ENCODE data around the gene CDKN1B.

The CDKN1B gene

DNA sequence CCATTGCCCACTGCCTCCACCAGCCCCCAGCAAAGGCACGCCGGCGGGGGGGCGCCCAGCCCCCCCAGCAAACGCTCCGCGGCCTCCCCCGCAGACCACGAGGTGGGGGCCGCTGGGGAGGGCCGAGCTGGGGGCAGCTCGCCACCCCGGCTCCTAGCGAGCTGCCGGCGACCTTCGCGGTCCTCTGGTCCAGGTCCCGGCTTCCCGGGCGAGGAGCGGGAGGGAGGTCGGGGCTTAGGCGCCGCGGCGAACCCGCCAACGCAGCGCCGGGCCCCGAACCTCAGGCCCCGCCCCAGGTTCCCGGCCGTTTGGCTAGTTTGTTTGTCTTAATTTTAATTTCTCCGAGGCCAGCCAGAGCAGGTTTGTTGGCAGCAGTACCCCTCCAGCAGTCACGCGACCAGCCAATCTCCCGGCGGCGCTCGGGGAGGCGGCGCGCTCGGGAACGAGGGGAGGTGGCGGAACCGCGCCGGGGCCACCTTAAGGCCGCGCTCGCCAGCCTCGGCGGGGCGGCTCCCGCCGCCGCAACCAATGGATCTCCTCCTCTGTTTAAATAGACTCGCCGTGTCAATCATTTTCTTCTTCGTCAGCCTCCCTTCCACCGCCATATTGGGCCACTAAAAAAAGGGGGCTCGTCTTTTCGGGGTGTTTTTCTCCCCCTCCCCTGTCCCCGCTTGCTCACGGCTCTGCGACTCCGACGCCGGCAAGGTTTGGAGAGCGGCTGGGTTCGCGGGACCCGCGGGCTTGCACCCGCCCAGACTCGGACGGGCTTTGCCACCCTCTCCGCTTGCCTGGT is at the start of gene CDKN1B:
TSS of gene CDKN1B (plus strand) at position 576 of the 793 bp plus-strand sequence. CDS start 472 bp downstream, outside the sequence.
- peak within 1 kb of the TSS; percentile 84 to 99 for H3K4me3 ChIP-seq (ENCODE audit: low read length in 2 of 2)
- peak within 1 kb of the TSS; percentile 98 for H3K9ac ChIP-seq (ENCODE audit: low read depth in 1 of 2, low read length in 2 of 2)
- no peaks in the 10 kb centered on the region for H3K27me3 ChIP-seq (ENCODE audit: control insufficient read depth in 2 of 2, insufficient read depth in 2 of 2, low read length in 2 of 2)
- H3K36me3 ChIP-seq (ENCODE audit: control insufficient read depth in 2 of 2, insufficient read depth in 2 of 2, low read length in 2 of 2), result peaks cover 8 to 17% of the 10 kb centered on the region in 2 donors
- no peaks in the 10 kb centered on the region for H3K9me3 ChIP-seq (ENCODE audit: control insufficient read depth in 2 of 2, low read length in 2 of 2)
- peaks cover 38 to 45% of the 10 kb centered on the region in 2 donors for H3K4me1 ChIP-seq (ENCODE audit: control insufficient read depth in 2 of 2, insufficient read depth in 2 of 2, low read length in 2 of 2)
- H3K27ac ChIP-seq (ENCODE audit: low read depth in 2 of 2, low read length in 2 of 2), result peak within 1 kb of the TSS; percentile 97 to 99

DNA sequence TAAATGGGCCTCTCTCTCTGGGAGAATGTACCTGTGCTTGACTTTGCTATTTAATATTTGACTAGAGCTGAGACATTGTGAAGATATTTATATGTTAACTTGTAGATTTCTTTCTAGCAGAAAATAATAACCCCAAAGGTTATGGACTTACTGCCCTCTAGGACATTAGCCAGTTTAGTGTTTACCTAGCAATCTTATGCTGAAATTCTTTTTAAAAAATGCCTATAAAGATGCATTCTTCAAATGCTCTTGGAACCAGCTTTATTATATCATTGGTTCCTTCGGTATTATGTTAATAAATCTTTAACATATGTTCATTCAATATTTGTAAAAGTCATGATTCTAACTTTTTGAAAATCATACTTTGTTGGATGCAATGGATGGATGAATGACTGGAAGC is 49.2 kb upstream of the CDKN1B start:
- Histone ChIP-seq H3K36me3 (ENCODE audit: control insufficient read depth in 2 of 2, insufficient read depth in 2 of 2, low read length in 2 of 2) (no peaks in the 10 kb centered on the region), H3K9me3 (ENCODE audit: control insufficient read depth in 2 of 2, low read length in 2 of 2) (no peaks in the 10 kb centered on the region), H3K9ac (ENCODE audit: low read depth in 1 of 2, low read length in 2 of 2) (no peak overlapping the region), H3K27me3 (ENCODE audit: control insufficient read depth in 2 of 2, insufficient read depth in 2 of 2, low read length in 2 of 2) (no peaks in the 10 kb centered on the region), H3K4me1 (ENCODE audit: control insufficient read depth in 2 of 2, insufficient read depth in 2 of 2, low read length in 2 of 2) (no peaks in the 10 kb centered on the region), H3K27ac (ENCODE audit: low read depth in 2 of 2, low read length in 2 of 2) (no peak overlapping the region), H3K4me3 (ENCODE audit: low read length in 2 of 2) (no peak overlapping the region)

DNA sequence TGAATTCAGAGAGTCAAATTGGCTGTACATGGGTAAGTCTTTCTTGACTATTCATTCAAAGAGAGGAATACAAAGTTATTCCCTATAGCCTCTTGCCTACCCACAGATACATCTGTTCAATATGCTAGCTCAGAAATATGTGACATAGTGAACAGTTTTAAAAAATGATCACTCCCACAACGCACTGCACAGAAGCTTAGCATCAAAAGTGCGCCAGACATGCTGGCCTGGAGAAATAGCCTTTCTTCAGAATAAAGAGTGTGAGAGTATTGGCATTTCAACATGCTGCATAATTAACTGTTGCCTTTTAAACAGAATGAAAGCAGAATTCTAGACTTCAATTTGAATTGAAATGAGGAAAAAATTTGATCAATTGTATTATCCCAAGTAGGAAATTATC is 48.1 kb upstream of the CDKN1B start:
- no peaks in the 10 kb centered on the region for H3K36me3 ChIP-seq (ENCODE audit: control insufficient read depth in 2 of 2, insufficient read depth in 2 of 2, low read length in 2 of 2)
- no peaks in the 10 kb centered on the region for H3K27me3 ChIP-seq (ENCODE audit: control insufficient read depth in 2 of 2, insufficient read depth in 2 of 2, low read length in 2 of 2)
- no peaks in the 10 kb centered on the region for H3K4me1 ChIP-seq (ENCODE audit: control insufficient read depth in 2 of 2, insufficient read depth in 2 of 2, low read length in 2 of 2)
- no peak overlapping the region for H3K9ac ChIP-seq (ENCODE audit: low read depth in 1 of 2, low read length in 2 of 2)
- no peak overlapping the region for H3K4me3 ChIP-seq (ENCODE audit: low read length in 2 of 2)
- H3K27ac ChIP-seq (ENCODE audit: low read depth in 2 of 2, low read length in 2 of 2), result no peak overlapping the region
- H3K9me3 ChIP-seq (ENCODE audit: control insufficient read depth in 2 of 2, low read length in 2 of 2), result no peaks in the 10 kb centered on the region

DNA sequence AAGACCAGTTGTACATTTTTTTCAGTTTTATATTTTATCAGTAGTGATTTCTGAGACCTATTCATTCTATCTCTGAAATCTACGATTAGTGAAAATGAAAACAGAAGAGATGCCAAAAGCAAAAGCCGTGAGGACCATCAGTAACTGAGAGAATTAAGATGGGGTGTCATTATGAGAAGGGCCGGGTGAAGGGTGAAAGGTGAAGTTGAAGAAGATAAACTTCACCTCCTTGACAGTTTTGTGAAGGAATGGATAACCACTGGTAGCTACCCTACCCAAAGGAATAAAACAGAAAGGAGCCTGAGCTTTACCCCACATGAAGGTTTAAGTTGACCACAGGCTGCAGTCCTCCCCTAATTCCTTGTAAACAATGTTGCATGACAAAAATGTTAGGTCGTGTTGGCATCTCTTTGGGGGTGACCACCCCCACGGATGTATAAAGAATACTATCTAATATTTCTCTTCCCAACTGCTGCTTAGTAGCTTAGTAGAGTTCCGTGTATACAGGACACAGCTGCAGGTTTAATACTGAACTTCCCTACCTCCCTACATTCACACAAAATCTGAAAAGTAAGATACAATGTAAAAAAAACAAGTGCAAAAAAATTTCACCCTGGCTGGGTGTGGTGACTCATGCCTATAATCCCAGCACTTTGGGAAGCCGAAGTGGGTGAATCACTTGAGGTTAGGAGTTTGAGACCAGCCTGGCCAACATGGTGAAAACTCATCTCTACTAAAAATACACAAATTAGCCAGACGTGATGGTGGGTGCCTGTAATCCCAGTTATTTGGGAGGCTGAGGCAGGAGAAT is 45.1 kb upstream of the CDKN1B start:
- Histone ChIP-seq H3K4me3 (ENCODE audit: low read length in 2 of 2) (no peak overlapping the region), H3K4me1 (ENCODE audit: control insufficient read depth in 2 of 2, insufficient read depth in 2 of 2, low read length in 2 of 2) (no peaks in the 10 kb centered on the region), H3K36me3 (ENCODE audit: control insufficient read depth in 2 of 2, insufficient read depth in 2 of 2, low read length in 2 of 2) (no peaks in the 10 kb centered on the region), H3K9ac (ENCODE audit: low read depth in 1 of 2, low read length in 2 of 2) (no peak overlapping the region), H3K27ac (ENCODE audit: low read depth in 2 of 2, low read length in 2 of 2) (no peak overlapping the region), H3K9me3 (ENCODE audit: control insufficient read depth in 2 of 2, low read length in 2 of 2) (no peaks in the 10 kb centered on the region), H3K27me3 (ENCODE audit: control insufficient read depth in 2 of 2, insufficient read depth in 2 of 2, low read length in 2 of 2) (no peaks in the 10 kb centered on the region)

DNA sequence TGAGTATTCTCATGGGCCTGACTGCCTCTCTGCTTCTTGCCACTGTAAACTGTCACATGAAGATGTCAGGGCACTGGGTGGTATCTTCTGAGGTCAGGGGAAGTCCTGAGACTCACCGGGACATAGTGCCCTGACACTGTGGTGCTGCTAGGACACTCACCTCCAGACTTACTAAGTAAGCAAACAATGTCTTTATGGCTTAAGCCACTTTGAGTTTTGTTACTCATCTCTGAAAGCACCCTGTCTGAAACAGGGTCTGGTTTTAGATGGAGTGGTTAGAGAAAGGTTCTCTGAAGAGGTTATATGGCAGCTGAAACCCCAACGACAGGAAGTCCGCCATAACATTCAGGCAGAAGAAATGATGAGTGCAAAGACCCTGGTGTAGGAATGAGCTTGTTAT is 43.9 kb upstream of the CDKN1B start:
- Histone ChIP-seq H3K27me3 (ENCODE audit: control insufficient read depth in 2 of 2, insufficient read depth in 2 of 2, low read length in 2 of 2) (no peaks in the 10 kb centered on the region), H3K4me1 (ENCODE audit: control insufficient read depth in 2 of 2, insufficient read depth in 2 of 2, low read length in 2 of 2) (no peaks in the 10 kb centered on the region), H3K9me3 (ENCODE audit: control insufficient read depth in 2 of 2, low read length in 2 of 2) (no peaks in the 10 kb centered on the region), H3K9ac (ENCODE audit: low read depth in 1 of 2, low read length in 2 of 2) (no peak overlapping the region), H3K36me3 (ENCODE audit: control insufficient read depth in 2 of 2, insufficient read depth in 2 of 2, low read length in 2 of 2) (no peaks in the 10 kb centered on the region), H3K4me3 (ENCODE audit: low read length in 2 of 2) (no peak overlapping the region), H3K27ac (ENCODE audit: low read depth in 2 of 2, low read length in 2 of 2) (no peak overlapping the region)

DNA sequence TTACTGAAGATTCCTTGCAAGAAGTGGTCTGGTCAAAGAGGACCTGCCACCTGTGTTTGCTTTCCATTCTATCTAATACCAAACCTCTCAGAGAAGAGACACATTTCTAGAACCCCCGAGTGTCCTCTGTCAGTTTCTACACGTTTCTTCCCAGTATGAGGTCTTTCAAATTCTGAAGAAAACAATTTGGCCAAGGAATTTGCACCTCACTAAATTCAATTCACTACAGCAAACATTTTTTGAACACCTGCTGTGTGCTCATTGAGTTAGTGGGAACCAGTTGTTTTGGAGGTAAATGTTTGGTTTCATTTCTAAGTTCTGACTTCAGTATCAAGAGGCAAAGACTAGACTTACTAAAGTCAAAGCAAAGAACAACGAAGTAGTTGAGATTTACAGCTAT is 40.6 kb upstream of the CDKN1B start:
- Histone ChIP-seq H3K9ac (ENCODE audit: low read depth in 1 of 2, low read length in 2 of 2) (no peak overlapping the region), H3K36me3 (ENCODE audit: control insufficient read depth in 2 of 2, insufficient read depth in 2 of 2, low read length in 2 of 2) (no peaks in the 10 kb centered on the region), H3K4me1 (ENCODE audit: control insufficient read depth in 2 of 2, insufficient read depth in 2 of 2, low read length in 2 of 2) (no peaks in the 10 kb centered on the region), H3K9me3 (ENCODE audit: control insufficient read depth in 2 of 2, low read length in 2 of 2) (no peaks in the 10 kb centered on the region), H3K4me3 (ENCODE audit: low read length in 2 of 2) (no peak overlapping the region), H3K27me3 (ENCODE audit: control insufficient read depth in 2 of 2, insufficient read depth in 2 of 2, low read length in 2 of 2) (no peaks in the 10 kb centered on the region), H3K27ac (ENCODE audit: low read depth in 2 of 2, low read length in 2 of 2) (no peak overlapping the region)

DNA sequence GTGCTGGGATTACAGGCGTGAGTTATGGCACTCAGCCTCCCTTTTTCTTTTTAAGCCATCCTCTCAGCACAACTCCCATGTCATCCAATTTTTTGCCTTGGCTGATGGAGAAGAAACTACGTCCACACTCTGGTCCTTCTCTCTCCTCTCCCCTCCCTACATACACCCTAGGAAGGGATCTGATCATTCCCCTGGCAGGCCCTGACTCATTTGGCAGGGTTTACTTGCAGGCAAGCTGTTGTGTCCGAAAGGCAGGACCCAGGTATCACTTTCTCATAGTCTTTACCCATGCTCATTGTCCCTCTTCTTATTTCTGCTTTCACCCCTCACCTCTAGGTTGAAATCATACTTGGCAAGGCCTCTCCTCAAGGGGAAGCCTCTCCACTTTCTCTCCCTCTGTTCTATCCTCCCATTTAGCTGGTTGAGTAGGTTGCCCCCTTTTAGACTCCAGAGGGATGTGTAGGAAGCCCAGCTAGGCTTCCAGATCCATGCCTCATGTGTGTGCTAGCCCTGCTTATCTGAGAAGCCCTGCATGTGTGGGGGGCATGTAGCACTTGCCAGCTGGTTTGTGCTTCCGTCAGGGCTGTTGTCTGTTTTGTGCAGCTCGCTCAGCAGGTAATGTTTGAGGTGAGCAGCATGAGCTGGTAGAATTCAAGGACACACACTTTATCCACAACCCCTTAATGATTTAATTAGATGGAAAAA is 36.0 kb upstream of the CDKN1B start:
- Histone ChIP-seq H3K4me1 (ENCODE audit: control insufficient read depth in 2 of 2, insufficient read depth in 2 of 2, low read length in 2 of 2) (no peaks in the 10 kb centered on the region), H3K27ac (ENCODE audit: low read depth in 2 of 2, low read length in 2 of 2) (no peak overlapping the region), H3K27me3 (ENCODE audit: control insufficient read depth in 2 of 2, insufficient read depth in 2 of 2, low read length in 2 of 2) (no peaks in the 10 kb centered on the region), H3K9ac (ENCODE audit: low read depth in 1 of 2, low read length in 2 of 2) (no peak overlapping the region), H3K36me3 (ENCODE audit: control insufficient read depth in 2 of 2, insufficient read depth in 2 of 2, low read length in 2 of 2) (no peaks in the 10 kb centered on the region), H3K4me3 (ENCODE audit: low read length in 2 of 2) (no peak overlapping the region), H3K9me3 (ENCODE audit: control insufficient read depth in 2 of 2, low read length in 2 of 2) (no peaks in the 10 kb centered on the region)

DNA sequence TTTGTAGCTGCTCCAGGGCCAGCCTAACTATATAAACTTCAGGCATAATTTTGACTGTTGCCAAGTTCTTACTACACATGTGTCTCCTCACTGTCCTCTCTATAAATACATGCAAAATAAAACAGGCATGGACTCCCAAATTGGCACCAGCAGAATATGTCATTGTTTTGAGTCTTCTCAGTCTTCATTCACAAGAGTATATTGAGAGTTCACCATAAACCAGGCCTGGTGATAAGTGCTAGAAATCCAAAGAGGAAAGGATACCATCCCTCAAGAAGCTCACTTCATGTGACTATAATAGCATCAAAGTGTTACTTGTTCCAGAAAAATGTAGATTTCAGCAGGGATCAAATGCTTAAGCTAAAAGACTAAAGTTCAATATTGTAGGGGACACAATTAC is 34.9 kb upstream of the CDKN1B start:
- H3K27me3 ChIP-seq (ENCODE audit: control insufficient read depth in 2 of 2, insufficient read depth in 2 of 2, low read length in 2 of 2), result no peaks in the 10 kb centered on the region
- H3K4me3 ChIP-seq (ENCODE audit: low read length in 2 of 2), result no peak overlapping the region
- no peaks in the 10 kb centered on the region for H3K9me3 ChIP-seq (ENCODE audit: control insufficient read depth in 2 of 2, low read length in 2 of 2)
- H3K27ac ChIP-seq (ENCODE audit: low read depth in 2 of 2, low read length in 2 of 2), result no peak overlapping the region
- no peaks in the 10 kb centered on the region for H3K4me1 ChIP-seq (ENCODE audit: control insufficient read depth in 2 of 2, insufficient read depth in 2 of 2, low read length in 2 of 2)
- H3K9ac ChIP-seq (ENCODE audit: low read depth in 1 of 2, low read length in 2 of 2), result no peak overlapping the region
- H3K36me3 ChIP-seq (ENCODE audit: control insufficient read depth in 2 of 2, insufficient read depth in 2 of 2, low read length in 2 of 2), result no peaks in the 10 kb centered on the region

DNA sequence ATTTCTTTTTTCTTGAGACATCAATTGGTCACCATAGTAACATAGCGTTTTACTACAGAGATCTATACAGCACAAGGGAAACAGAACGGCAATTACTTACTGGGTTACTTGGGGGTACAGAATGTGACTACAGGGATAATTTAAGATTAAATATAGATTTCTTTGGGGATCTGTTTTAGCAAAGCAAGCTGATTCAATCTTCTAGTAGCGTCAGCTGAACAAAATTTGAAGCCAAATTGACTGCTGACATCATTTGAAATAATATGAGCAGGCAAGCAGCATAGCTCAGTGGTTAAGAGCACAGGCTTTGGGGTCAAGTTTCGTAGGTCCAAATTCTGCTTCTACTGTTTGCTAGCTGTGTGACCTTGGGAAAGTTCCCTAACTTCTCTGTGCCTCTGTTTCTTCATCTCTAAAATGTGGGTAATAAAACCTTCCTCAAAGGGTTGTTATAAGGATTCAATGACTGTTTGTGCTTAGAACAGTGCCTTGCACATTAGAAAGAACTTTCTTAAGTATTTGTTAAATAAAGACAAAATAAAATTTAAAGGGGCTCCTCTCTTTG is 34.0 kb upstream of the CDKN1B start:
- Histone ChIP-seq H3K9ac (ENCODE audit: low read depth in 1 of 2, low read length in 2 of 2) (no peak overlapping the region), H3K9me3 (ENCODE audit: control insufficient read depth in 2 of 2, low read length in 2 of 2) (no peaks in the 10 kb centered on the region), H3K27me3 (ENCODE audit: control insufficient read depth in 2 of 2, insufficient read depth in 2 of 2, low read length in 2 of 2) (no peaks in the 10 kb centered on the region), H3K4me3 (ENCODE audit: low read length in 2 of 2) (no peak overlapping the region), H3K27ac (ENCODE audit: low read depth in 2 of 2, low read length in 2 of 2) (no peak overlapping the region), H3K36me3 (ENCODE audit: control insufficient read depth in 2 of 2, insufficient read depth in 2 of 2, low read length in 2 of 2) (no peaks in the 10 kb centered on the region), H3K4me1 (ENCODE audit: control insufficient read depth in 2 of 2, insufficient read depth in 2 of 2, low read length in 2 of 2) (no peaks in the 10 kb centered on the region)

DNA sequence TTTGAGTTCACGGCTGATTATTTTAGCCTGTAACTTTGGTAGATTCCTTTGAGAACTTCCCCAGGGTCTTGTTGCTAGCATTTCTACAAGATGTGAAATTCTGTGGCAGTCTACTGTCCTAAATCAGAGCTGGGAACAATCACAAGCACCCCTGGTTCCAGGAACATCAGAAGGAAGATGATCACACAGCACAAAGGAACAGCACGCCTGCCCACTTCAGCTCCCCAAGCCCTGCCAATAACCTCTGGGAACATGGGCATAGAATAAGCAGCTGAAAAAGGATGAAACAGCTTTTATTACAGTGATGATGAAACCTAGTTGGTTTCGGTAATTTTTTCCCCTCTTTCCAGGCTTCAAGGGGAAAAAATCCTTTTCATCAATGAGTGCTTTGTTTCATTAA is 33.4 kb upstream of the CDKN1B start:
- Histone ChIP-seq H3K27ac (ENCODE audit: low read depth in 2 of 2, low read length in 2 of 2) (no peak overlapping the region), H3K4me3 (ENCODE audit: low read length in 2 of 2) (no peak overlapping the region), H3K9me3 (ENCODE audit: control insufficient read depth in 2 of 2, low read length in 2 of 2) (no peaks in the 10 kb centered on the region), H3K27me3 (ENCODE audit: control insufficient read depth in 2 of 2, insufficient read depth in 2 of 2, low read length in 2 of 2) (no peaks in the 10 kb centered on the region), H3K4me1 (ENCODE audit: control insufficient read depth in 2 of 2, insufficient read depth in 2 of 2, low read length in 2 of 2) (no peaks in the 10 kb centered on the region), H3K9ac (ENCODE audit: low read depth in 1 of 2, low read length in 2 of 2) (no peak overlapping the region), H3K36me3 (ENCODE audit: control insufficient read depth in 2 of 2, insufficient read depth in 2 of 2, low read length in 2 of 2) (no peaks in the 10 kb centered on the region)

All from mucosa of rectum (tissue), 2 donors.